Stimulated activated naive CD8-positive, alpha-beta T cell treated with anti-CD3 and anti-CD28 coated beads, Interleukin-15, Interleukin-2, amounts not matched to agents 100 ng/mL and 50 ng/mL, for 24 hours (primary cell): ENCODE measurements around the gene ADGRB2.
A peak's percentile ranks its signal among the peaks of the same experiment; 100 is the strongest.

Experiments
- H3K27ac Mint-ChIP-seq: one replicate; pipeline ENCODE4 v1.8.0; 2021; ENCODE audit warnings: mild to moderate bottlenecking, mixed read lengths
- H3K27me3 Mint-ChIP-seq: one replicate; pipeline ENCODE4 v1.8.0; 2021; ENCODE audit warnings: mixed read lengths
- H3K36me3 Mint-ChIP-seq: one replicate; pipeline ENCODE4 v1.8.0; 2021; ENCODE audit warnings: low read depth, mixed read lengths
- H3K4me1 Mint-ChIP-seq: one replicate; pipeline ENCODE4 v1.8.0; 2021; ENCODE audit warnings: low read depth, mixed read lengths
- H3K4me3 Mint-ChIP-seq: one replicate; pipeline ENCODE4 v1.8.0; 2021; ENCODE audit warnings: mild to moderate bottlenecking, mixed read lengths
- H3K9me3 Mint-ChIP-seq: one replicate; pipeline ENCODE4 v1.8.0; 2021; ENCODE audit warnings: mixed read lengths

ADGRB2 gene

GRCh38 chr1:31754397-31754796 is 9.7 kb downstream of the ADGRB2 start:
- peaks cover 32% of the 10 kb centered on the region for H3K4me1 Mint-ChIP-seq
- H3K27ac Mint-ChIP-seq: no peak overlapping the region
- no peaks in the 10 kb centered on the region for H3K9me3 Mint-ChIP-seq
- H3K36me3 Mint-ChIP-seq: no peaks in the 10 kb centered on the region
- H3K4me3 Mint-ChIP-seq: no peak overlapping the region
- H3K27me3 Mint-ChIP-seq: peaks cover 4% of the 10 kb centered on the region

- Mint-ChIP-seq H3K27me3 (peaks cover 4% of the 10 kb centered on the region), H3K9me3 (no peaks in the 10 kb centered on the region), H3K36me3 (no peaks in the 10 kb centered on the region), H3K4me3 (no peak overlapping the region), H3K4me1 (peaks cover 32% of the 10 kb centered on the region), H3K27ac (no peak overlapping the region)
Measured at GRCh38 chr1:31753707-31754349, 10.3 kb downstream of the ADGRB2 start.

GRCh38 chr1:31752952-31753475 is 11.1 kb downstream of the ADGRB2 start:
- peaks cover 32% of the 10 kb centered on the region for H3K4me1 Mint-ChIP-seq
- no peak overlapping the region for H3K4me3 Mint-ChIP-seq
- H3K27ac Mint-ChIP-seq: no peak overlapping the region
- H3K27me3 Mint-ChIP-seq: peaks cover 4% of the 10 kb centered on the region
- H3K36me3 Mint-ChIP-seq: no peaks in the 10 kb centered on the region
- H3K9me3 Mint-ChIP-seq: no peaks in the 10 kb centered on the region

GRCh38 chr1:31752258-31752657 is 11.9 kb downstream of the ADGRB2 start:
- H3K9me3 Mint-ChIP-seq: no peaks in the 10 kb centered on the region
- peaks cover 37% of the 10 kb centered on the region for H3K4me1 Mint-ChIP-seq
- no peak overlapping the region for H3K27ac Mint-ChIP-seq
- H3K27me3 Mint-ChIP-seq: peaks cover 4% of the 10 kb centered on the region
- no peak overlapping the region for H3K4me3 Mint-ChIP-seq
- no peaks in the 10 kb centered on the region for H3K36me3 Mint-ChIP-seq

GRCh38 chr1:31751822-31752241 is 12.3 kb downstream of the ADGRB2 start:
- Mint-ChIP-seq H3K36me3 (no peaks in the 10 kb centered on the region), H3K4me3 (no peak overlapping the region), H3K4me1 (peaks cover 41% of the 10 kb centered on the region), H3K9me3 (no peaks in the 10 kb centered on the region), H3K27me3 (peaks cover 4% of the 10 kb centered on the region), H3K27ac (peak overlapping the region; percentile 13)

GRCh38 chr1:31750858-31751510 is 13.2 kb downstream of the ADGRB2 start:
- H3K27ac Mint-ChIP-seq: no peak overlapping the region
- no peaks in the 10 kb centered on the region for H3K36me3 Mint-ChIP-seq
- H3K4me1 Mint-ChIP-seq: peaks cover 45% of the 10 kb centered on the region
- H3K27me3 Mint-ChIP-seq: peaks cover 4% of the 10 kb centered on the region
- H3K9me3 Mint-ChIP-seq: no peaks in the 10 kb centered on the region
- no peak overlapping the region for H3K4me3 Mint-ChIP-seq

GRCh38 chr1:31749785-31750735 is 14.1 kb downstream of the ADGRB2 start:
- no peaks in the 10 kb centered on the region for H3K9me3 Mint-ChIP-seq
- peaks cover 45% of the 10 kb centered on the region for H3K4me1 Mint-ChIP-seq
- H3K27me3 Mint-ChIP-seq: peaks cover 4% of the 10 kb centered on the region
- H3K36me3 Mint-ChIP-seq: no peaks in the 10 kb centered on the region
- H3K4me3 Mint-ChIP-seq: no peak overlapping the region
- H3K27ac Mint-ChIP-seq: no peak overlapping the region

GRCh38 chr1:31748365-31748764 is 15.8 kb downstream of the ADGRB2 start:
- no peaks in the 10 kb centered on the region for H3K36me3 Mint-ChIP-seq
- peaks cover 4% of the 10 kb centered on the region for H3K27me3 Mint-ChIP-seq
- peaks cover 45% of the 10 kb centered on the region for H3K4me1 Mint-ChIP-seq
- H3K9me3 Mint-ChIP-seq: no peaks in the 10 kb centered on the region
- H3K27ac Mint-ChIP-seq: no peak overlapping the region
- H3K4me3 Mint-ChIP-seq: no peak overlapping the region

GRCh38 chr1:31747304-31747703 is 16.8 kb downstream of the ADGRB2 start:
- no peak overlapping the region for H3K27ac Mint-ChIP-seq
- no peak overlapping the region for H3K4me3 Mint-ChIP-seq
- peaks cover 4% of the 10 kb centered on the region for H3K27me3 Mint-ChIP-seq
- H3K4me1 Mint-ChIP-seq: peaks cover 40% of the 10 kb centered on the region
- H3K9me3 Mint-ChIP-seq: no peaks in the 10 kb centered on the region
- no peaks in the 10 kb centered on the region for H3K36me3 Mint-ChIP-seq

- Mint-ChIP-seq H3K4me3 (no peak overlapping the region), H3K27ac (no peak overlapping the region), H3K27me3 (peaks cover 4% of the 10 kb centered on the region), H3K36me3 (no peaks in the 10 kb centered on the region), H3K4me1 (peaks cover 34% of the 10 kb centered on the region), H3K9me3 (no peaks in the 10 kb centered on the region)
Measured at GRCh38 chr1:31746687-31747086, 17.5 kb downstream of the ADGRB2 start.

- no peak overlapping the region for H3K4me3 Mint-ChIP-seq
- H3K27ac Mint-ChIP-seq: no peak overlapping the region
- H3K9me3 Mint-ChIP-seq: no peaks in the 10 kb centered on the region
- H3K27me3 Mint-ChIP-seq: peaks cover 4% of the 10 kb centered on the region
- peaks cover 28% of the 10 kb centered on the region for H3K4me1 Mint-ChIP-seq
- no peaks in the 10 kb centered on the region for H3K36me3 Mint-ChIP-seq
Measured at GRCh38 chr1:31745946-31746670, 18.0 kb downstream of the ADGRB2 start.

- H3K4me1 Mint-ChIP-seq: peaks cover 20% of the 10 kb centered on the region
- H3K36me3 Mint-ChIP-seq: no peaks in the 10 kb centered on the region
- H3K9me3 Mint-ChIP-seq: no peaks in the 10 kb centered on the region
- H3K4me3 Mint-ChIP-seq: no peak overlapping the region
- peaks cover 4% of the 10 kb centered on the region for H3K27me3 Mint-ChIP-seq
- no peak overlapping the region for H3K27ac Mint-ChIP-seq
Measured at GRCh38 chr1:31745096-31745945, 18.8 kb downstream of the ADGRB2 start.

GRCh38 chr1:31744165-31744888 is 19.8 kb downstream of the ADGRB2 start:
- no peaks in the 10 kb centered on the region for H3K36me3 Mint-ChIP-seq
- H3K27me3 Mint-ChIP-seq: no peaks in the 10 kb centered on the region
- peaks cover 18% of the 10 kb centered on the region for H3K4me1 Mint-ChIP-seq
- no peaks in the 10 kb centered on the region for H3K9me3 Mint-ChIP-seq
- H3K4me3 Mint-ChIP-seq: no peak overlapping the region
- H3K27ac Mint-ChIP-seq: no peak overlapping the region
